Breast epithelium (tissue), 3 donors: ENCODE results near the gene ZNF558.

Source experiments
- POLR2A ChIP-seq: fragments of 450-650 bp; IDR thresholded peaks from one replicate; pipeline ENCODE4 v1.6.1; 2016; ENCODE audit warnings: antibody characterized with exemption, mild to moderate bottlenecking, moderate library complexity
- POLR2AphosphoS5 ChIP-seq, 3 donors: sonication (generic); formaldehyde crosslinking; IDR thresholded peaks; one replicate each; pipeline ENCODE4 v1.6.1; 2017; ENCODE audit warnings: antibody characterized with exemption in 3 of 3
- TF ChIP-seq, protein P1 (sequence below), 3 donors: fragments of 450-650 bp; IDR thresholded peaks; one replicate each; pipeline ENCODE4 v1.5.1; 2016 to 2017; ENCODE audit warnings: antibody characterized with exemption in 3 of 3, mild to moderate bottlenecking in 3 of 3, moderate library complexity in 3 of 3

GRCh38 chr19:8846819-8847218, 14.7 kb upstream of the ZNF558 start:
- TF ChIP-seq POLR2A: no peak
- no peak for TF ChIP-seq POLR2AphosphoS5 (IDR thresholded peaks at IDR 0.05)
- TF ChIP-seq, protein P1, sequence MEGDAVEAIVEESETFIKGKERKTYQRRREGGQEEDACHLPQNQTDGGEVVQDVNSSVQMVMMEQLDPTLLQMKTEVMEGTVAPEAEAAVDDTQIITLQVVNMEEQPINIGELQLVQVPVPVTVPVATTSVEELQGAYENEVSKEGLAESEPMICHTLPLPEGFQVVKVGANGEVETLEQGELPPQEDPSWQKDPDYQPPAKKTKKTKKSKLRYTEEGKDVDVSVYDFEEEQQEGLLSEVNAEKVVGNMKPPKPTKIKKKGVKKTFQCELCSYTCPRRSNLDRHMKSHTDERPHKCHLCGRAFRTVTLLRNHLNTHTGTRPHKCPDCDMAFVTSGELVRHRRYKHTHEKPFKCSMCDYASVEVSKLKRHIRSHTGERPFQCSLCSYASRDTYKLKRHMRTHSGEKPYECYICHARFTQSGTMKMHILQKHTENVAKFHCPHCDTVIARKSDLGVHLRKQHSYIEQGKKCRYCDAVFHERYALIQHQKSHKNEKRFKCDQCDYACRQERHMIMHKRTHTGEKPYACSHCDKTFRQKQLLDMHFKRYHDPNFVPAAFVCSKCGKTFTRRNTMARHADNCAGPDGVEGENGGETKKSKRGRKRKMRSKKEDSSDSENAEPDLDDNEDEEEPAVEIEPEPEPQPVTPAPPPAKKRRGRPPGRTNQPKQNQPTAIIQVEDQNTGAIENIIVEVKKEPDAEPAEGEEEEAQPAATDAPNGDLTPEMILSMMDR (IDR thresholded peaks at IDR 0.05): no peak
